HepG2 (cell line): ENCODE measurements around the gene NAPB. TPM values are rescaled to one million over a fixed set of nuclear protein-coding genes. Genes with fewer than 3 reads are reported as not detected.
A peak's percentile ranks its signal among the peaks of the same experiment; 100 is the strongest.

Experiments used
- MTF2 ChIP-seq: sonication (generic); formaldehyde crosslinking; IDR thresholded peaks from 2 replicates; pipeline ENCODE4 v1.5.0; 2020; ENCODE audit warnings: missing genetic modification reagents, borderline replicate concordance
- PHF5A ChIP-seq: IDR thresholded peaks from one replicate; pipeline ENCODE4 v1.6.1; 2018; ENCODE audit warnings: low read depth, missing genetic modification reagents; ENCODE audit not compliant: unreplicated experiment
- PTBP1 ChIP-seq: fragments of 200-400 bp; formaldehyde crosslinking; IDR thresholded peaks from 2 replicates; pipeline ENCODE4 v1.6.1; 2018; ENCODE audit warnings: low read length, low read depth; ENCODE audit not compliant: poor library complexity, severe bottlenecking
- RBAK ChIP-seq: sonication (generic); formaldehyde crosslinking; IDR thresholded peaks from 2 replicates; pipeline ENCODE4 v1.5.1; 2020; ENCODE audit warnings: mild to moderate bottlenecking, missing genetic modification reagents
- SNAPC5 ChIP-seq: sonication (generic); formaldehyde crosslinking; IDR thresholded peaks from 2 replicates; pipeline ENCODE4 v1.8.1; 2023; ENCODE audit warnings: mild to moderate bottlenecking, missing genetic modification reagents, borderline replicate concordance
- SOX6 ChIP-seq, 2 experiments: fragments of 450-650 bp in 1 of 2; sonication (generic) in 1 of 2; formaldehyde crosslinking in 1 of 2; IDR thresholded peaks; 2 replicates each; pipeline versions ENCODE4 v1.4.0 to v1.6.1; 2017 to 2020; ENCODE audit warnings: antibody characterized with exemption in 1 of 2, mild to moderate bottlenecking in 1 of 2, missing genetic modification reagents in 1 of 2
- TBP ChIP-seq: sonication (generic); formaldehyde crosslinking; IDR thresholded peaks from 2 replicates; pipeline ENCODE4 v1.5.0; 2020; ENCODE audit warnings: missing genetic modification reagents
- TCF12 ChIP-seq, 2 experiments: fragments of 450-650 bp in 1 of 2; sonication (generic) in 1 of 2; formaldehyde crosslinking in 1 of 2; IDR thresholded peaks; 2 replicates each; pipeline versions ENCODE4 v1.6.1 to v1.8.0; 2017 to 2022; ENCODE audit warnings: antibody characterized with exemption in 1 of 2, mild to moderate bottlenecking in 1 of 2, missing genetic modification reagents in 1 of 2, moderate library complexity in 1 of 2
- THAP11 ChIP-seq: IDR thresholded peaks from 2 replicates; pipeline ENCODE4 v1.6.1; 2016; ENCODE audit warnings: missing biosample characterization, missing genetic modification reagents
- TOE1 ChIP-seq: sonication (generic); formaldehyde crosslinking; IDR thresholded peaks from 2 replicates; pipeline ENCODE4 v1.4.0; 2020; ENCODE audit warnings: mild to moderate bottlenecking, missing genetic modification reagents
- ZNF101 ChIP-seq: sonication (generic); formaldehyde crosslinking; IDR thresholded peaks from 2 replicates; pipeline ENCODE4 v1.4.0; 2020; ENCODE audit warnings: mild to moderate bottlenecking, low read depth, missing genetic modification reagents, borderline replicate concordance
- ZNF224 ChIP-seq: sonication (generic); formaldehyde crosslinking; IDR thresholded peaks from 2 replicates; pipeline ENCODE4 v1.5.0; 2020; ENCODE audit warnings: mild to moderate bottlenecking, missing genetic modification reagents
- ZNF367 ChIP-seq: sonication (generic); formaldehyde crosslinking; IDR thresholded peaks from 2 replicates; pipeline ENCODE4 v1.4.0; 2020; ENCODE audit warnings: missing genetic modification reagents, borderline replicate concordance
- ZNF431 ChIP-seq: sonication (generic); formaldehyde crosslinking; IDR thresholded peaks from 2 replicates; pipeline ENCODE4 v1.9.0; 2022; ENCODE audit warnings: missing genetic modification reagents, low read depth, mild to moderate bottlenecking, borderline replicate concordance
- ZNF451 ChIP-seq: sonication (generic); formaldehyde crosslinking; IDR thresholded peaks from 2 replicates; pipeline ENCODE4 v1.5.0; 2020; ENCODE audit warnings: mild to moderate bottlenecking, missing genetic modification reagents
- ZNF580 ChIP-seq: IDR thresholded peaks from 2 replicates; pipeline ENCODE4 v1.6.1; 2016; ENCODE audit warnings: low read depth, borderline replicate concordance
- ZNF598 ChIP-seq: sonication (generic); formaldehyde crosslinking; IDR thresholded peaks from 2 replicates; pipeline ENCODE4 v1.5.1; 2020; ENCODE audit warnings: mild to moderate bottlenecking, missing genetic modification reagents, borderline replicate concordance
- ZNF713 ChIP-seq: sonication (generic); formaldehyde crosslinking; IDR thresholded peaks from 2 replicates; pipeline ENCODE4 v1.4.0; 2020; ENCODE audit warnings: mild to moderate bottlenecking, missing genetic modification reagents
- ZNF782 ChIP-seq: sonication (generic); formaldehyde crosslinking; IDR thresholded peaks from 2 replicates; pipeline ENCODE4 v1.4.0; 2020; ENCODE audit warnings: missing genetic modification reagents, mild to moderate bottlenecking, borderline replicate concordance
- ZNF850 ChIP-seq: sonication (generic); formaldehyde crosslinking; conservative IDR thresholded peaks from 2 replicates; pipeline ENCODE4 v1.9.0; 2021; ENCODE audit warnings: mild to moderate bottlenecking, missing genetic modification reagents
- ZSCAN21 ChIP-seq: sonication (generic); formaldehyde crosslinking; IDR thresholded peaks from 2 replicates; pipeline ENCODE4 v1.8.0; 2022; ENCODE audit warnings: mild to moderate bottlenecking, missing genetic modification reagents, moderate library complexity, borderline replicate concordance
- polyA plus RNA-seq, 8 experiments: library from polyadenylated mRNA; depleted of rRNA in 3 of 8; stranded (reverse) in 7 of 8; unstranded in 1 of 8; fragments of >200 nt; fragmentation: Illumina TruSeq in 4 of 8; extraction: Trizol in 4 of 8; gene quantifications; 2 replicates each; pipeline versions ENCODE4 v1.2.1 to v1.2.3, GENCODE V29; 2011 to 2016; ENCODE audit warnings: low read depth in 4 of 8, missing spikeins in 1 of 8, mixed read lengths in 1 of 8; ENCODE audit not compliant: insufficient read depth in 1 of 8
- total RNA-seq, 5 experiments: library from RNA; depleted of rRNA; stranded (reverse); fragments of >200 nt; fragmentation: Illumina TruSeq; extraction: Trizol; gene quantifications; 2 replicates each; pipeline ENCODE4 v1.2.3, GENCODE V29; 2016; ENCODE audit warnings: low read depth in 1 of 5
- TF ChIP-seq, protein P1 (sequence below): sonication (generic); formaldehyde crosslinking; IDR thresholded peaks from 2 replicates; pipeline ENCODE4 v1.5.0; 2020; ENCODE audit warnings: missing genetic modification reagents
- TF ChIP-seq, protein P2 (sequence below): sonication (generic); formaldehyde crosslinking; IDR thresholded peaks from 2 replicates; pipeline ENCODE4 v1.8.1; 2023; ENCODE audit warnings: missing genetic modification reagents, inconsistent platforms, borderline replicate concordance

NAPB gene
- total and polyA plus RNA-seq, 2 of the 13 experiments (the other 11 are each of a cell fraction or from before 2014, with no cell fraction given): 15.2 to 16.1 TPM

GRCh38 chr20:23357767-23358562, 63.3 kb downstream of the NAPB start (continued):
- TF ChIP-seq ZNF367 (CRISPR knock-in tag): no peak; the same call in 1 of the 2 replicates
- peak; percentile 95 for TF ChIP-seq ZNF580 (CRISPR knock-in tag)
- TF ChIP-seq SNAPC5 (CRISPR knock-in tag): no peak
- TF ChIP-seq ZNF224 (CRISPR knock-in tag): peak; percentile 85; the same call in 1 of the 2 replicates
- TF ChIP-seq ZNF850: no peak
- no peak for TF ChIP-seq TCF12 (IDR thresholded peaks at IDR 0.05)
- 0 out of 2 replicates have a peak, but pooled peaks have one; percentile 13 for TF ChIP-seq TCF12 (CRISPR knock-in tag; IDR thresholded peaks at IDR 0.05)
- TF ChIP-seq ZNF598: peak; percentile 84; the same call in 1 of the 2 replicates
- peak; percentile 78 for TF ChIP-seq ZNF451 (CRISPR knock-in tag)
- no peak for TF ChIP-seq RBAK (CRISPR knock-in tag)
- TF ChIP-seq SOX6 (IDR thresholded peaks at IDR 0.05): no peak
- TF ChIP-seq SOX6 (CRISPR knock-in tag; IDR thresholded peaks at IDR 0.05): peak; percentile 85
- TF ChIP-seq, protein P1, sequence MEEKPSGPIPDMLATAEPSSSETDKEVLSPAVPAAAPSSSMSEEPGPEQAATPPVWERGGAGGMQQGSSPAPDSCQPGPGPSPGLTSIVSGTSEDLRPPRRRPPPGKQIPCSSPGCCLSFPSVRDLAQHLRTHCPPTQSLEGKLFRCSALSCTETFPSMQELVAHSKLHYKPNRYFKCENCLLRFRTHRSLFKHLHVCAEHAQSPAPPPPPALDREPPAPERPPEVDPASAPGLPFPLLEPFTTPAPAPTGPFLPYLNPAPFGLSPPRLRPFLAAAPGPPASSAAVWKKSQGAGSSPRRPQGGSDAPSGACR (CRISPR knock-in tag): peak; percentile 90; the same call in 1 of the 2 replicates
- no peak for TF ChIP-seq TBP
- no peak for TF ChIP-seq ZNF101
- TF ChIP-seq MTF2: peak; percentile 64; the same call in 1 of the 2 replicates
- no peak for TF ChIP-seq PTBP1
- TF ChIP-seq THAP11: peak; percentile 95
- peak; percentile 77 for TF ChIP-seq ZSCAN21 (CRISPR knock-in tag)
- TF ChIP-seq ZNF782 (CRISPR knock-in tag): peak; percentile 82; the same call in 1 of the 2 replicates
- no peak for TF ChIP-seq PHF5A
- 0 out of 2 replicates have a peak, but pooled peaks have one; percentile 31 for TF ChIP-seq ZNF713
- 0 out of 2 replicates have a peak, but pooled peaks have one; percentile 50 for TF ChIP-seq TOE1 (CRISPR knock-in tag)
- TF ChIP-seq, protein P2, sequence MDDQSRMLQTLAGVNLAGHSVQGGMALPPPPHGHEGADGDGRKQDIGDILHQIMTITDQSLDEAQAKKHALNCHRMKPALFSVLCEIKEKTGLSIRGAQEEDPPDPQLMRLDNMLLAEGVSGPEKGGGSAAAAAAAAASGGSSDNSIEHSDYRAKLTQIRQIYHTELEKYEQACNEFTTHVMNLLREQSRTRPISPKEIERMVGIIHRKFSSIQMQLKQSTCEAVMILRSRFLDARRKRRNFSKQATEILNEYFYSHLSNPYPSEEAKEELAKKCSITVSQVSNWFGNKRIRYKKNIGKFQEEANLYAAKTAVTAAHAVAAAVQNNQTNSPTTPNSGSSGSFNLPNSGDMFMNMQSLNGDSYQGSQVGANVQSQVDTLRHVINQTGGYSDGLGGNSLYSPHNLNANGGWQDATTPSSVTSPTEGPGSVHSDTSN: peak; percentile 53; the same call in 1 of the 2 replicates
- TF ChIP-seq ZNF431 (CRISPR knock-in tag): no peak
